K562 (cell line): ENCODE data around the gene CTCFL. TPM values are rescaled to one million over a fixed set of nuclear protein-coding genes. Genes with fewer than 3 reads are reported as not detected.

Source experiments
- ATAC-seq: fragments of 200-7000 bp; cut with Tn5 transposase; 3 replicates; pipeline ENCODE4 v1.9.1; 2020; ENCODE audit warnings: moderate library complexity
- BruUV-seq: library from RNA; stranded (reverse); fragments of 400-500 nt; replicated peaks from 2 replicates; lab custom pipeline; 2021; lab: Mats Ljungman, UMichigan
- CTCF ChIA-PET: fragments of 300-600 bp; formaldehyde crosslinking; extraction: SDS; loops from one replicate; lab custom pipeline; 2021; ENCODE audit warnings: low intra/inter-chr PET ratio; lab: Yijun Ruan, JAX
- POLR2A ChIA-PET: fragments of 300-600, 350-650 bp; sonication (Branson Sonifier 250); formaldehyde crosslinking; extraction: SDS; loops from one replicate; lab custom pipeline; 2021; ENCODE audit warnings: antibody characterized with exemption, inconsistent platforms; lab: Yijun Ruan, JAX
- DNase-seq, 4 experiments: peaks; one replicate each; pipeline versions ENCODE4 v3.0.0 to v3.0.0-alpha.2; 2011 to 2018; ENCODE audit warnings: low spot score in 3 of 4, mixed read lengths in 3 of 4; ENCODE audit errors: extremely low read depth in 1 of 4
- FAIRE-seq: peaks from 2 replicates; lab custom pipeline; 2011; peaks lifted over from hg19 to GRCh38; lab: Jason Lieb, UNC
- H2AFZ ChIP-seq: 2 replicates; pipeline ENCODE4 v1.6.0; 2011; ENCODE audit warnings: low read depth, low read length, control low read depth, inconsistent platforms
- H3K27ac ChIP-seq: fragments of 200-600 bp; 3 replicates; pipeline ENCODE4 v1.8.0; 2011; ENCODE audit warnings: low read depth, mild to moderate bottlenecking, control low read depth, inconsistent platforms, low read length, moderate library complexity, mixed read lengths; ENCODE audit errors: extremely low read depth
- H3K27me3 ChIP-seq, 2 experiments: fragments of 300-600 bp in 1 of 2; 2 replicates in 1 of 2; 3 replicates in 1 of 2; pipeline versions ENCODE4 v1.6.0 to v1.8.0; 2011; ENCODE audit warnings: inconsistent platforms in 2 of 2, low read length in 2 of 2, mild to moderate bottlenecking in 1 of 2, mixed read lengths in 1 of 2, moderate library complexity in 1 of 2; ENCODE audit not compliant: control insufficient read depth in 2 of 2, insufficient read depth in 2 of 2
- H3K36me3 ChIP-seq: fragments of 300-600 bp; 3 replicates; pipeline ENCODE4 v1.8.0; 2011; ENCODE audit warnings: mild to moderate bottlenecking, low read length, inconsistent platforms; ENCODE audit not compliant: control insufficient read depth, insufficient read depth
- H3K4me1 ChIP-seq, 2 experiments: fragments of 200-600 bp in 1 of 2; replicated peaks in 1 of 2; 2 replicates in 1 of 2; 3 replicates in 1 of 2; pipeline versions ENCODE4 v1.5.1 to v1.8.0; 2011; ENCODE audit warnings: inconsistent platforms in 2 of 2, low read length in 2 of 2, mild to moderate bottlenecking in 1 of 2, mixed read lengths in 1 of 2, moderate library complexity in 1 of 2; ENCODE audit not compliant: control insufficient read depth in 2 of 2, insufficient read depth in 2 of 2
- H3K4me2 ChIP-seq: 2 replicates; pipeline ENCODE4 v1.6.1; 2011; ENCODE audit warnings: low read length, control low read depth, inconsistent platforms, mixed read lengths; ENCODE audit not compliant: insufficient read depth
- H3K4me3 ChIP-seq: fragments of 200-600 bp; sonication (generic), shearing (Covaris generic); 2 replicates; pipeline ENCODE4 v1.5.1; 2016; ENCODE audit warnings: control low read depth, inconsistent platforms
- H3K79me2 ChIP-seq: fragments of 200-600 bp; 3 replicates; pipeline ENCODE4 v1.8.0; 2011; ENCODE audit warnings: low read length, inconsistent platforms; ENCODE audit not compliant: control insufficient read depth, insufficient read depth
- H3K9ac ChIP-seq, 2 experiments: 2 replicates each; pipeline versions ENCODE4 v1.6.0 to v1.6.1; 2011; ENCODE audit warnings: low read depth in 2 of 2, low read length in 2 of 2, control low read depth in 1 of 2, inconsistent platforms in 1 of 2, mild to moderate bottlenecking in 1 of 2, mixed read lengths in 1 of 2; ENCODE audit not compliant: insufficient read depth in 1 of 2
- H3K9me1 ChIP-seq: one replicate; pipeline ENCODE4 v1.6.0; 2011; ENCODE audit warnings: inconsistent platforms, mild to moderate bottlenecking, low read length, moderate library complexity; ENCODE audit not compliant: control insufficient read depth, insufficient read depth
- H3K9me3 ChIP-seq: replicated peaks from 2 replicates; pipeline ENCODE4 v1.5.1; 2011; ENCODE audit warnings: low read depth, low read length, inconsistent platforms; ENCODE audit not compliant: control insufficient read depth, insufficient read depth
- H4K20me1 ChIP-seq: replicated peaks from 2 replicates; pipeline ENCODE4 v1.6.1; 2011; ENCODE audit warnings: low read length, inconsistent platforms, mixed read lengths; ENCODE audit not compliant: control insufficient read depth, insufficient read depth
- FOXK1 ChIP-seq: sonication (generic); formaldehyde crosslinking; IDR thresholded peaks from 2 replicates; pipeline ENCODE4 v1.8.0; 2022; ENCODE audit warnings: missing genetic modification reagents, mild to moderate bottlenecking, borderline replicate concordance
- MEIS2 ChIP-seq: fragments of 450-650 bp; IDR thresholded peaks from 2 replicates; pipeline ENCODE4 v1.6.1; 2014; ENCODE audit warnings: mild to moderate bottlenecking; ENCODE audit not compliant: partially characterized antibody
- NFIC ChIP-seq: fragments of 450-650 bp; IDR thresholded peaks from 2 replicates; pipeline ENCODE4 v1.6.1; 2017; ENCODE audit warnings: mild to moderate bottlenecking, inconsistent platforms
- TEAD4 ChIP-seq, 2 experiments: sonication (generic) in 1 of 2; formaldehyde crosslinking in 1 of 2; IDR thresholded peaks; 2 replicates each; pipeline versions ENCODE4 v1.6.1 to v1.8.0; 2012 to 2022; ENCODE audit warnings: borderline replicate concordance in 1 of 2, inconsistent platforms in 1 of 2, low read length in 1 of 2, mild to moderate bottlenecking in 1 of 2, missing genetic modification reagents in 1 of 2
- ZHX1 ChIP-seq: fragments of 150-350 bp; conservative IDR thresholded peaks from 2 replicates; pipeline ENCODE4 v1.6.1; 2014; ENCODE audit warnings: low read length
- ZNF408 ChIP-seq: fragments of 250-450 bp; sonication (Bioruptor Pico); IDR thresholded peaks from 2 replicates; pipeline ENCODE4 v1.4.0; 2020; ENCODE audit warnings: low read depth, mild to moderate bottlenecking, moderate library complexity
- WGBS: fragments of 100-300 bp; shearing (Covaris generic); methylation state at CpG from one replicate; pipeline ENCODE4 v1.1.6; 2016; ENCODE audit warnings: low coverage, mixed read lengths; ENCODE audit not compliant: insufficient coverage; ENCODE audit errors: missing lambda C conversion rate; 5-methylcytosine and 5-hydroxymethylcytosine counted together
- in situ Hi-C: fragments of 300-500 bp; cut with MboI; formaldehyde crosslinking; loops from 4 replicates; pipeline ENCODE4 v1.15.0; 2018; ENCODE audit warnings: inconsistent platforms, mixed read lengths
- intact Hi-C: fragments of 100-400 bp; cut with micrococcal nuclease; formaldehyde crosslinking; loops from 2 replicates; pipeline ENCODE4 v1.14.2; 2022
- polyA plus RNA-seq, 8 experiments: library from polyadenylated mRNA; depleted of rRNA in 4 of 8; stranded (reverse) in 5 of 8; unstranded in 3 of 8; fragments of >200 nt; fragmentation: Nextera tagmentation in 2 of 8; fragmentation: Illumina TruSeq in 1 of 8; extraction: Ambion mirVana in 2 of 8; extraction: Trizol in 1 of 8; gene quantifications; 2 replicates each; pipeline versions ENCODE4 v1.2.1 to v1.2.3, GENCODE V29; 2011 to 2014; ENCODE audit warnings: inconsistent platforms in 1 of 8, missing spikeins in 1 of 8
- total RNA-seq, 7 experiments: library from RNA; depleted of rRNA in 6 of 7; stranded (reverse); fragments of >200 nt in 6 of 7; fragmentation: Illumina TruSeq in 2 of 7; extraction: Trizol in 2 of 7; gene quantifications; 2 replicates each; pipeline versions ENCODE4 v1.2.1 to v1.2.3, GENCODE V29; 2011 to 2021; ENCODE audit warnings: low replicate concordance in 1 of 7

CTCFL gene
- total and polyA plus RNA-seq, 9 of the 15 experiments (the other 6 are each of a cell fraction or from before 2014, with no cell fraction given), result 42.4 to 188 (median 111) TPM

GRCh38 chr20:57482796-57483195 is 42.1 kb downstream of the CTCFL start:
- no peaks in the 10 kb centered on the region for H3K36me3 ChIP-seq
- H2AFZ ChIP-seq, result no peak overlapping the region
- no peak overlapping the region for H3K27ac ChIP-seq
- no peaks in the 10 kb centered on the region for H3K9me3 ChIP-seq
- ChIA-PET POLR2A (interaction anchor here (0.7 kb wide), 1 partner anchor 289 kb away, joined by 3 read pairs; no protein-coding TSS in a partner anchor), CTCF (no interaction called here)
- in situ Hi-C loops, result no loop called here
- H3K9ac ChIP-seq, result no peak overlapping the region
- BruUV-seq, result no TSS peak
- no peak overlapping the region for H3K4me2 ChIP-seq
- FAIRE-seq (no peak), DNase-seq (no peak), ATAC-seq (no peak)
- TF ChIP-seq MEIS2 (no peak), NFIC (no peak), ZHX1 (no peak), ZNF408 (CRISPR knock-in tag) (no peak), TEAD4 (IDR thresholded peaks at IDR 0.05; ENCODE audit: low read length) (no peak), TEAD4 (CRISPR knock-in tag; IDR thresholded peaks at IDR 0.05; ENCODE audit: borderline replicate concordance) (no peak), FOXK1 (CRISPR knock-in tag) (no peak)
- 71% methylated on average over 6 of the region's 6 CpGs for WGBS
- H3K79me2 ChIP-seq, result no peaks in the 10 kb centered on the region
- H3K4me1 ChIP-seq, result peaks cover 13 to 19% of the 10 kb centered on the region in 2 experiments; a peak in 4 of 5 replicates
- H3K4me3 ChIP-seq, result no peak overlapping the region
- intact Hi-C loops, result no loop called here
- no peaks in the 10 kb centered on the region for H3K9me1 ChIP-seq
- H3K27me3 ChIP-seq, result no peaks in the 10 kb centered on the region
- H4K20me1 ChIP-seq, result no peaks in the 10 kb centered on the region
